Measurements from ENCODE around the gene TP53I13.

GRCh38 chr17:29621751-29622194, 53.3 kb downstream of the TP53I13 start:
- TF ChIP-seq POLR2A (IDR thresholded peaks at IDR 0.05), result no peak
- TF ChIP-seq, protein P1, sequence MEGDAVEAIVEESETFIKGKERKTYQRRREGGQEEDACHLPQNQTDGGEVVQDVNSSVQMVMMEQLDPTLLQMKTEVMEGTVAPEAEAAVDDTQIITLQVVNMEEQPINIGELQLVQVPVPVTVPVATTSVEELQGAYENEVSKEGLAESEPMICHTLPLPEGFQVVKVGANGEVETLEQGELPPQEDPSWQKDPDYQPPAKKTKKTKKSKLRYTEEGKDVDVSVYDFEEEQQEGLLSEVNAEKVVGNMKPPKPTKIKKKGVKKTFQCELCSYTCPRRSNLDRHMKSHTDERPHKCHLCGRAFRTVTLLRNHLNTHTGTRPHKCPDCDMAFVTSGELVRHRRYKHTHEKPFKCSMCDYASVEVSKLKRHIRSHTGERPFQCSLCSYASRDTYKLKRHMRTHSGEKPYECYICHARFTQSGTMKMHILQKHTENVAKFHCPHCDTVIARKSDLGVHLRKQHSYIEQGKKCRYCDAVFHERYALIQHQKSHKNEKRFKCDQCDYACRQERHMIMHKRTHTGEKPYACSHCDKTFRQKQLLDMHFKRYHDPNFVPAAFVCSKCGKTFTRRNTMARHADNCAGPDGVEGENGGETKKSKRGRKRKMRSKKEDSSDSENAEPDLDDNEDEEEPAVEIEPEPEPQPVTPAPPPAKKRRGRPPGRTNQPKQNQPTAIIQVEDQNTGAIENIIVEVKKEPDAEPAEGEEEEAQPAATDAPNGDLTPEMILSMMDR (IDR thresholded peaks at IDR 0.05 in 8 of 11, conservative IDR thresholded peaks at IDR 0.05 in 3 of 11), result no peak

Measured in spleen (tissue), 7 donors.